H1 (cell line): ENCODE results near the gene MPRIP. TPM values are rescaled to one million over a fixed set of nuclear protein-coding genes. Genes with fewer than 3 reads are reported as not detected.

Experiments used
- CTCF ChIA-PET: fragments of 300-600 bp; sonication (Branson Sonifier 250); formaldehyde crosslinking; loops from one replicate; lab custom pipeline; 2021; ENCODE audit not compliant: partially characterized antibody; lab: Charles Lee
- POLR2A ChIA-PET: fragments of 300-600 bp; sonication (Branson Sonifier 250); formaldehyde crosslinking; loops from one replicate; lab custom pipeline; 2021; ENCODE audit warnings: inconsistent platforms; ENCODE audit not compliant: partially characterized antibody; lab: Charles Lee
- DNase-seq, 2 experiments: peaks; one replicate each; pipeline versions ENCODE4 v3.0.0 to v3.0.0-alpha.2; 2010 to 2022; ENCODE audit warnings: low spot score in 2 of 2, low read depth in 1 of 2, mixed read lengths in 1 of 2
- FAIRE-seq: peaks from 2 replicates; lab custom pipeline; 2011; peaks lifted over from hg19 to GRCh38; lab: Jason Lieb, UNC
- H2AFZ ChIP-seq: 2 replicates; pipeline ENCODE4 v1.8.1; 2012; ENCODE audit warnings: low read length, inconsistent platforms
- H2AK5ac ChIP-seq: 2 replicates; pipeline ENCODE4 v1.6.1; 2013; ENCODE audit warnings: low read depth, low read length
- H2BK120ac ChIP-seq: replicated peaks from 2 replicates; pipeline ENCODE3; 2013; ENCODE audit warnings: low read depth, low read length, inconsistent platforms
- H2BK12ac ChIP-seq: 2 replicates; pipeline ENCODE4 v1.6.1; 2013; ENCODE audit warnings: low read depth, low read length
- H2BK15ac ChIP-seq: 2 replicates; pipeline ENCODE4 v1.6.1; 2013; ENCODE audit warnings: low read length
- H2BK20ac ChIP-seq: 2 replicates; pipeline ENCODE4 v1.6.1; 2013; ENCODE audit warnings: low read length
- H2BK5ac ChIP-seq: 2 replicates; pipeline ENCODE4 v1.6.1; 2013; ENCODE audit warnings: low read depth, low read length
- H3K14ac ChIP-seq: 2 replicates; pipeline ENCODE4 v1.6.1; 2013; ENCODE audit warnings: inconsistent platforms; ENCODE audit not compliant: insufficient read length
- H3K18ac ChIP-seq: 2 replicates; pipeline ENCODE4 v1.6.1; 2013; ENCODE audit warnings: low read length; ENCODE audit errors: extremely low read depth
- H3K23ac ChIP-seq: 2 replicates; pipeline ENCODE4 v1.6.1; 2013; ENCODE audit warnings: inconsistent platforms; ENCODE audit not compliant: insufficient read length
- H3K23me2 ChIP-seq: 2 replicates; pipeline ENCODE4 v1.6.1; 2013; ENCODE audit warnings: low read depth, low read length
- H3K27ac ChIP-seq: 2 replicates; pipeline ENCODE4 v1.6.1; 2011; ENCODE audit warnings: low read depth, low read length, inconsistent platforms
- H3K27me3 ChIP-seq, 4 experiments: replicated peaks in 1 of 4; 1 replicate in 1 of 4; 2 replicates in 3 of 4; pipeline versions ENCODE4 v1.6.1 to v1.8.1; 2011 to 2013; ENCODE audit warnings: low read length in 3 of 4, mild to moderate bottlenecking in 3 of 4, inconsistent platforms in 2 of 4, mixed read lengths in 2 of 4, moderate library complexity in 1 of 4; ENCODE audit not compliant: control insufficient read depth in 3 of 4, insufficient read depth in 3 of 4; ENCODE audit errors: extremely low read depth in 1 of 4
- H3K36me3 ChIP-seq, 4 experiments: 2 replicates each; pipeline versions ENCODE4 v1.6.1 to v1.8.1; 2011 to 2013; ENCODE audit warnings: mild to moderate bottlenecking in 4 of 4, low read length in 3 of 4, moderate library complexity in 2 of 4, control low read depth in 1 of 4, inconsistent platforms in 1 of 4; ENCODE audit not compliant: insufficient read depth in 4 of 4, control insufficient read depth in 2 of 4
- H3K4ac ChIP-seq: replicated peaks from 2 replicates; pipeline ENCODE3; 2013; ENCODE audit warnings: low read length, low read depth, mixed read lengths, inconsistent platforms; ENCODE audit not compliant: insufficient read length
- H3K4me1 ChIP-seq, 4 experiments: replicated peaks in 1 of 4; 1 replicate in 1 of 4; 2 replicates in 3 of 4; pipeline versions ENCODE4 v1.6.1 to v1.8.1; 2011 to 2013; ENCODE audit warnings: low read length in 3 of 4, inconsistent platforms in 2 of 4, mixed read lengths in 1 of 4; ENCODE audit not compliant: insufficient read depth in 4 of 4, control insufficient read depth in 3 of 4
- H3K4me2 ChIP-seq, 2 experiments: 2 replicates each; pipeline versions ENCODE4 v1.6.1 to v1.8.1; 2011 to 2013; ENCODE audit warnings: low read depth in 2 of 2, low read length in 2 of 2, control low read depth in 1 of 2, inconsistent platforms in 1 of 2, mild to moderate bottlenecking in 1 of 2; ENCODE audit not compliant: insufficient read depth in 1 of 2
- H3K4me3 ChIP-seq, 4 experiments: fragments of 200-600, 300-600 bp in 1 of 4; sonication (generic), shearing (Covaris generic), sonication (Bioruptor Twin) in 1 of 4; 2 replicates each; pipeline versions ENCODE4 v1.5.1 to v1.8.1; 2011 to 2016; ENCODE audit warnings: low read length in 4 of 4, low read depth in 3 of 4, control low read depth in 2 of 4, inconsistent platforms in 2 of 4, mild to moderate bottlenecking in 2 of 4, mixed read lengths in 1 of 4, moderate library complexity in 1 of 4; ENCODE audit not compliant: insufficient read depth in 2 of 4; ENCODE audit errors: extremely low read depth in 1 of 4
- H3K56ac ChIP-seq: replicated peaks from 2 replicates; pipeline ENCODE3; 2013; ENCODE audit warnings: low read depth, mild to moderate bottlenecking, mixed read lengths, low read length, inconsistent platforms; ENCODE audit not compliant: insufficient read length
- H3K79me1 ChIP-seq: 2 replicates; pipeline ENCODE4 v1.6.1; 2013; ENCODE audit warnings: low read depth, low read length, control low read depth
- H3K79me2 ChIP-seq, 2 experiments: 2 replicates each; pipeline versions ENCODE4 v1.6.1 to v1.8.1; 2012 to 2013; ENCODE audit warnings: low read length in 2 of 2, mild to moderate bottlenecking in 2 of 2, inconsistent platforms in 1 of 2; ENCODE audit not compliant: insufficient read depth in 2 of 2, control insufficient read depth in 1 of 2
- H3K9ac ChIP-seq, 4 experiments: replicated peaks in 1 of 4; 1 replicate in 1 of 4; 2 replicates in 3 of 4; pipeline versions ENCODE4 v1.6.1 to v1.8.1; 2011 to 2013; ENCODE audit warnings: low read depth in 3 of 4, low read length in 3 of 4, control low read depth in 2 of 4, mild to moderate bottlenecking in 2 of 4, moderate library complexity in 2 of 4, inconsistent platforms in 1 of 4; ENCODE audit errors: extremely low read depth in 1 of 4
- H3K9me3 ChIP-seq, 2 experiments: 2 replicates each; pipeline versions ENCODE4 v1.6.1 to v1.8.1; 2012 to 2013; ENCODE audit warnings: mild to moderate bottlenecking in 2 of 2, moderate library complexity in 2 of 2, control low read depth in 1 of 2, inconsistent platforms in 1 of 2, low read depth in 1 of 2, low read length in 1 of 2, mixed read lengths in 1 of 2; ENCODE audit not compliant: insufficient read depth in 2 of 2
- H4K20me1 ChIP-seq, 2 experiments: replicated peaks in 1 of 2; 2 replicates each; pipeline versions ENCODE3 to v1.8.1; 2011 to 2013; ENCODE audit warnings: inconsistent platforms in 2 of 2, low read length in 2 of 2, mild to moderate bottlenecking in 1 of 2; ENCODE audit not compliant: insufficient read depth in 2 of 2, control insufficient read depth in 1 of 2
- H4K5ac ChIP-seq: 2 replicates; pipeline ENCODE4 v1.6.1; 2013; ENCODE audit warnings: low read length, low read depth, mixed read lengths, inconsistent platforms; ENCODE audit not compliant: insufficient read length
- H4K8ac ChIP-seq: 2 replicates; pipeline ENCODE4 v1.8.0; 2013; ENCODE audit warnings: mild to moderate bottlenecking, moderate library complexity, low read length, inconsistent platforms; ENCODE audit not compliant: insufficient read depth; ENCODE audit errors: extremely low read depth
- H4K91ac ChIP-seq: replicated peaks from 2 replicates; pipeline ENCODE3; 2013; ENCODE audit warnings: low read length, mixed read lengths, inconsistent platforms; ENCODE audit not compliant: insufficient read length
- BRCA1 ChIP-seq: IDR thresholded peaks from 2 replicates; pipeline ENCODE4 v1.6.1; 2012; ENCODE audit warnings: low read depth, low read length, improper control_type of control experiment
- CEBPB ChIP-seq: IDR thresholded peaks from 2 replicates; pipeline ENCODE4 v1.6.1; 2012; ENCODE audit warnings: low read depth, low read length
- CHD1 ChIP-seq: IDR thresholded peaks from 2 replicates; pipeline ENCODE4 v1.6.1; 2012; ENCODE audit warnings: low read depth, low read length, improper control_type of control experiment
- CREB1 ChIP-seq: IDR thresholded peaks from 2 replicates; pipeline ENCODE4 v1.6.1; 2012; ENCODE audit warnings: inconsistent platforms
- E2F6 ChIP-seq: IDR thresholded peaks from 2 replicates; pipeline ENCODE4 v1.6.1; 2012; ENCODE audit warnings: inconsistent platforms
- EGR1 ChIP-seq: IDR thresholded peaks from 2 replicates; pipeline ENCODE4 v1.6.1; 2011; ENCODE audit warnings: low read depth, low read length, borderline replicate concordance
- GABPA ChIP-seq: IDR thresholded peaks from 2 replicates; pipeline ENCODE4 v1.6.1; 2011; ENCODE audit warnings: mild to moderate bottlenecking, low read length, moderate library complexity, borderline replicate concordance; ENCODE audit not compliant: insufficient read depth
- GTF2F1 ChIP-seq: IDR thresholded peaks from 2 replicates; pipeline ENCODE4 v1.6.1; 2012; ENCODE audit warnings: low read depth, low read length, improper control_type of control experiment, borderline replicate concordance
- HDAC6 ChIP-seq: IDR thresholded peaks from one replicate; pipeline ENCODE4 v1.7.1; 2012; ENCODE audit warnings: low read depth, mild to moderate bottlenecking, inconsistent platforms, low read length, moderate library complexity
- KDM1A ChIP-seq: fragments of 200-600, 300-600 bp; sonication (generic); IDR thresholded peaks from 2 replicates; pipeline ENCODE4 v1.7.1; 2016; ENCODE audit warnings: mild to moderate bottlenecking, low read length, borderline replicate concordance
- MAX ChIP-seq: IDR thresholded peaks from 2 replicates; pipeline ENCODE4 v1.6.1; 2012; ENCODE audit warnings: inconsistent platforms
- POLR2A ChIP-seq, 2 experiments: IDR thresholded peaks; 1 replicate in 1 of 2; 2 replicates in 1 of 2; pipeline ENCODE4 v1.6.1; 2011; ENCODE audit warnings: low read depth in 2 of 2, low read length in 2 of 2, mild to moderate bottlenecking in 2 of 2; ENCODE audit errors: control extremely low read depth in 1 of 2
- RBBP5 ChIP-seq: IDR thresholded peaks from 2 replicates; pipeline ENCODE4 v1.7.1; 2012; ENCODE audit warnings: low read depth, mild to moderate bottlenecking, inconsistent platforms, low read length, moderate library complexity, borderline replicate concordance
- TEAD4 ChIP-seq: IDR thresholded peaks from 2 replicates; pipeline ENCODE4 v1.6.1; 2012; ENCODE audit warnings: low read depth, low read length, inconsistent platforms, mixed read lengths
- ZNF274 ChIP-seq: IDR thresholded peaks from 2 replicates; pipeline ENCODE4 v1.7.0; 2012; ENCODE audit warnings: low read length, borderline replicate concordance; ENCODE audit errors: extremely low read depth
- WGBS, 2 experiments: shearing (Covaris generic) in 1 of 2; methylation state at CpG; one replicate each; pipeline versions ENCODE4 v1.1.6 to v1.1.7; 2013 to 2015; ENCODE audit warnings: low lambda C conversion rate in 2 of 2, mixed read lengths in 2 of 2, inconsistent platforms in 1 of 2, low coverage in 1 of 2, missing lambda C conversion rate in 1 of 2; ENCODE audit not compliant: insufficient replicate concordance in 2 of 2, insufficient coverage in 1 of 2, insufficient read length in 1 of 2; ENCODE audit errors: extremely low coverage in 1 of 2, missing lambda C conversion rate in 1 of 2; 5-methylcytosine and 5-hydroxymethylcytosine counted together
- polyA plus RNA-seq, 7 experiments: library from polyadenylated mRNA; depleted of rRNA in 3 of 7; stranded (reverse) in 5 of 7; unstranded in 2 of 7; fragments of >200 nt in 5 of 7; fragments of 200-250 nt in 2 of 7; gene quantifications; 1 replicate in 5 of 7; 2 replicates in 1 of 7; 4 replicates in 1 of 7; pipeline versions ENCODE4 v1.2.1 to v1.2.3, GENCODE V29; 2011 to 2013; ENCODE audit warnings: missing spikeins in 2 of 7, mixed read lengths in 2 of 7
- total RNA-seq: library from RNA; stranded (reverse); fragmentation: NEBNext Ultra II Directional; extraction: Animal tissue kit (Norgen Biotek cat#: 25700); gene quantifications from 2 replicates; pipeline ENCODE4 v1.2.1, GENCODE V29; 2021

Gene MPRIP
- total and polyA plus RNA-seq, 2 of the 8 experiments (the other 6 are each of a cell fraction or from before 2014, with no cell fraction given) = 48.6 to 146 TPM

DNA sequence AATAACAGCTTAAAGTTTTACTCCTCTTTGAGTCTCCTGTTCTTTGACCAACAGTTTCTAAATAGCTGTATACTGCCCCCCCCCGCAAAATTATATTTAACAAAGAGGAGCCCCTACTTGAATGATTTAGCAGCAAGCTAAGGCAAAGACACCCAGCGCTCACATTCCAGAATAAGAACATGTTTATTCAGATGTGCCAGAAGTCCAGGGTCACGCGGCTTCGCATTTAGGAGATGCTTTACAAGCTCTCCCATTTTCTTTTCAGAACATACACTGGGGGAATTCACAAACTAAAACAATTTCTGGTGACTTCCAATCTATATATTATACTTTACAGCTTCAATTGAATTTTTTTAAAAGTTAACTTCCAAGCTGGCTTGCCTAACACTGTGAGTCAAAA, 158.6 kb downstream of the MPRIP start:
- no peaks in the 10 kb centered on the region for H3K23me2 ChIP-seq
- no peak overlapping the region for H3K14ac ChIP-seq
- WGBS, 2 experiments = 92% methylated on average over 5 of the region's 5 CpGs; no CpG with 5 or more reads in 1 of the 2 experiments
- H4K91ac ChIP-seq = no peak overlapping the region
- H3K9ac ChIP-seq = no peak overlapping the region
- CTCF ChIA-PET = interaction anchor here (0.8 to 1.3 kb wide), 4 partner anchors 13 to 200 kb away, joined by 3 to 5 read pairs (median 3); no protein-coding TSS in a partner anchor
- DNase-seq = no peak
- no peak overlapping the region for H3K27ac ChIP-seq
- H4K8ac ChIP-seq = no peak overlapping the region
- H3K23ac ChIP-seq = no peak overlapping the region
- no peaks in the 10 kb centered on the region; a peak in 1 of 7 replicates for H3K4me1 ChIP-seq
- H2BK15ac ChIP-seq = no peak overlapping the region
- H3K4me3 ChIP-seq = no peak overlapping the region
- no peak overlapping the region for H2BK20ac ChIP-seq
- no peak overlapping the region for H3K4me2 ChIP-seq
- H4K5ac ChIP-seq = no peak overlapping the region
- no peak overlapping the region for H2BK5ac ChIP-seq
- H3K4ac ChIP-seq = no peak overlapping the region
- H3K56ac ChIP-seq = no peak overlapping the region
- no peaks in the 10 kb centered on the region for H3K27me3 ChIP-seq
- POLR2A ChIA-PET = interaction anchor here (1.2 to 1.3 kb wide), 3 partner anchors 12 to 123 kb away, joined by 3 to 5 read pairs (median 4); no protein-coding TSS in a partner anchor
- H3K79me1 ChIP-seq = no peaks in the 10 kb centered on the region
- no peaks in the 10 kb centered on the region for H3K9me3 ChIP-seq
- no peaks in the 10 kb centered on the region for H3K79me2 ChIP-seq
- no peak for FAIRE-seq
- H2AK5ac ChIP-seq = no peak overlapping the region
- no peaks in the 10 kb centered on the region for H3K36me3 ChIP-seq
- H4K20me1 ChIP-seq = no peaks in the 10 kb centered on the region
- H2AFZ ChIP-seq = no peak overlapping the region
- H2BK120ac ChIP-seq = no peak overlapping the region
- no peak overlapping the region for H2BK12ac ChIP-seq
- no peak overlapping the region for H3K18ac ChIP-seq
- TF ChIP-seq E2F6 = no peak
- TF ChIP-seq BRCA1 = no peak
- TF ChIP-seq GABPA = no peak
- TF ChIP-seq POLR2A (IDR thresholded peaks at IDR 0.05; ENCODE audit: control extremely low read depth in 1 of 2, low read depth in 2 of 2, low read length in 2 of 2) = no peak
- no peak for TF ChIP-seq EGR1
- TF ChIP-seq GTF2F1 = no peak
- no peak for TF ChIP-seq KDM1A
- TF ChIP-seq RBBP5 = no peak
- no peak for TF ChIP-seq CHD1
- no peak for TF ChIP-seq CEBPB
- TF ChIP-seq MAX = no peak
- TF ChIP-seq TEAD4 = no peak
- TF ChIP-seq CREB1 = no peak
- no peak for TF ChIP-seq HDAC6
- TF ChIP-seq ZNF274 = no peak
